Effector memory CD4-positive, alpha-beta T cell (primary cell): Measurements from ENCODE around the gene ZNF280B.

Experiments
- DNase-seq, 3 donors: peaks; one replicate each; pipeline ENCODE4 v3.0.0-alpha.2; 2020
- H3K27ac ChIP-seq: 2 replicates; pipeline ENCODE4 v1.7.0; 2013; ENCODE audit warnings: mild to moderate bottlenecking, low read length, moderate library complexity; ENCODE audit not compliant: insufficient read depth, poor library complexity, severe bottlenecking
- H3K27me3 ChIP-seq: replicated peaks from 2 replicates; pipeline ENCODE4 v1.7.0; 2013; ENCODE audit warnings: mild to moderate bottlenecking, low read length; ENCODE audit not compliant: insufficient read depth, control insufficient read depth, poor library complexity, severe bottlenecking
- H3K36me3 ChIP-seq: 2 replicates; pipeline ENCODE4 v1.7.0; 2013; ENCODE audit warnings: mild to moderate bottlenecking, low read length, moderate library complexity; ENCODE audit not compliant: control insufficient read depth, insufficient read depth
- H3K4me1 ChIP-seq: 2 replicates; pipeline ENCODE4 v1.7.0; 2013; ENCODE audit warnings: low read length, mild to moderate bottlenecking; ENCODE audit not compliant: control insufficient read depth, insufficient read depth, poor library complexity, severe bottlenecking
- H3K4me3 ChIP-seq: 2 replicates; pipeline ENCODE4 v1.7.0; 2013; ENCODE audit warnings: low read length, low read depth, mild to moderate bottlenecking; ENCODE audit not compliant: insufficient read depth, poor library complexity, severe bottlenecking
- H3K9me3 ChIP-seq: 2 replicates; pipeline ENCODE4 v1.7.0; 2013; ENCODE audit warnings: mild to moderate bottlenecking, low read length, moderate library complexity; ENCODE audit not compliant: control insufficient read depth

The ZNF280B gene

DNA sequence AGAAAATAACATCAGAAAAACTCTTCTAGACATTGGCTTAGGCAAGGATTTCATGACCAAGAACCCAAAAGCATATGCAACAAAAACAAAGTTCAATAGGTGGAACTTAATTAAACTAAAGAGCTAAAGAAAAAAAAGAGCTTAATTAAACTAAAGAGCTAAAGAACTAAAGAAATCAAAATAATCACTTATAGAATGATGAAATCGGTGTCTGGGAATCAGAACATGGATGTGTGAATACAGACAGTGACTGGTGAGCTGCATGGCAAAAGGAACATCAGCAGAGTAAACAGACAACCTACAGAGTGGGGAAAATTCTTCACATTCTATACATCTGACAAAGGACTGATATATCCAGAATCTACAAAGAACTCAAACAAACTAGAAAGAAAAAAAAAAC lies 41.4 kb downstream of the ZNF280B start:
- no peaks in the 10 kb centered on the region for H3K4me1 ChIP-seq
- H3K36me3 ChIP-seq: no peaks in the 10 kb centered on the region
- DNase-seq: no peak
- H3K4me3 ChIP-seq: no peak overlapping the region
- no peak overlapping the region for H3K27ac ChIP-seq
- no peaks in the 10 kb centered on the region for H3K9me3 ChIP-seq
- peaks cover 5% of the 10 kb centered on the region for H3K27me3 ChIP-seq

- Histone ChIP-seq H3K27me3 (peaks cover 5% of the 10 kb centered on the region), H3K9me3 (no peaks in the 10 kb centered on the region), H3K4me3 (no peak overlapping the region), H3K4me1 (no peaks in the 10 kb centered on the region), H3K27ac (no peak overlapping the region), H3K36me3 (no peaks in the 10 kb centered on the region)
- DNase-seq: no peak
Measured at GRCh38 chr22:22465782-22466181, 42.8 kb downstream of the ZNF280B start.

DNA sequence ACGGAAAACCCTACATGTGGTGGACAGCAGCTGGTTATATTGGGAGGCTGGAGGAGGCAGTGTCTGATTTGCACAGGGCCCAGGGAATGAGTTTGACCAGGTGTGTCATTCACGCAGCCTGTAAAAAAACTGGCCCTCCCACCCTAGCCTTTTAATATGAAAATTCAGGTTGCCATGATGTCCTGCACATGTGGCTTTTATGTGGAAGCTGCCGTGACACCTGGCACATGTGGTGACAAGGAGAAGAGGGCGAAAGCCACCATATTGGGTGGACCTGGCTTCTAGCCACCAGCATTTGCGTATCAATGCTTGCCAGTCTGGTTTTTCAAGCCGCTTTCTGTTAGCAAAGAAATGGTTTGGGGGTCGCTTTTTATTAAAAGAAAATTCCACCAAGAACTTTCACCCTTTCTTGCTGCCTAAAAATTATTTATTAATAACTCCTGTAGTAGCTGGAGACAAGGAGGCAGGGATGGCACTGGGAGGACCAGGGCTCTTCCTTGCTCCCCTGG lies 43.4 kb downstream of the ZNF280B start:
- H3K27me3 ChIP-seq: peaks cover 5% of the 10 kb centered on the region
- DNase-seq: no peak
- H3K27ac ChIP-seq: no peak overlapping the region
- H3K36me3 ChIP-seq: no peaks in the 10 kb centered on the region
- no peaks in the 10 kb centered on the region for H3K4me1 ChIP-seq
- no peaks in the 10 kb centered on the region for H3K9me3 ChIP-seq
- H3K4me3 ChIP-seq: no peak overlapping the region

DNA sequence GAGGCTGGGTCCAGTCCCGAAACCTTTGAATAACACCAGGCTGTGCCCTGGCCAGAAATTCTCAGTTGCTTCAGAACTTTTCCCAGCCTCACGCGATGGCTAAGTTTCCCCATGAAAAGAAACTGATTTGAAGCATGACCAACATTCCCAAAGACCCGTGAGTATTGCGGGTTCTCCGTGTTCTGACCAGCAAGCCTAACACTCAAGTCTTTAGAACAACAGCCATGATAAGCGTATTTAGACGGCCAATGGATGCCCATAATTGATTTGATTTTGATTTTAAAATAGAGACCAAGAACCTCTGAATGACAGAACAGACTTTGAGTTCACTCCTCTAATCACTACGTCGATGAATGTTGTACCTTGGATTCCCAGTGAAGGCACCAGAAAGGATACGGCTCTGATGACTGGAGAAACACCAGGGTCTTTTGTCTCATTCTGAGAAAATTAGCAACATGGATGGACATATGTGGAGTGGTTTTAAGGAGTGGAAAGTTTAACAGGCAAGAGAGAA lies 43.9 kb downstream of the ZNF280B start:
- Histone ChIP-seq H3K36me3 (no peaks in the 10 kb centered on the region), H3K4me1 (no peaks in the 10 kb centered on the region), H3K4me3 (no peak overlapping the region), H3K27ac (no peak overlapping the region), H3K9me3 (peaks cover 2% of the 10 kb centered on the region), H3K27me3 (peaks cover 5% of the 10 kb centered on the region)
- no peak for DNase-seq

- peak in 2 of 3 donors; percentile 4 to 34 for DNase-seq
- H3K4me1 ChIP-seq: no peaks in the 10 kb centered on the region
- peaks cover 5% of the 10 kb centered on the region for H3K27me3 ChIP-seq
- H3K4me3 ChIP-seq: no peak overlapping the region
- H3K36me3 ChIP-seq: no peaks in the 10 kb centered on the region
- peaks cover 8% of the 10 kb centered on the region for H3K9me3 ChIP-seq
- no peak overlapping the region for H3K27ac ChIP-seq
Measured at GRCh38 chr22:22463855-22464540, 44.5 kb downstream of the ZNF280B start.

DNA sequence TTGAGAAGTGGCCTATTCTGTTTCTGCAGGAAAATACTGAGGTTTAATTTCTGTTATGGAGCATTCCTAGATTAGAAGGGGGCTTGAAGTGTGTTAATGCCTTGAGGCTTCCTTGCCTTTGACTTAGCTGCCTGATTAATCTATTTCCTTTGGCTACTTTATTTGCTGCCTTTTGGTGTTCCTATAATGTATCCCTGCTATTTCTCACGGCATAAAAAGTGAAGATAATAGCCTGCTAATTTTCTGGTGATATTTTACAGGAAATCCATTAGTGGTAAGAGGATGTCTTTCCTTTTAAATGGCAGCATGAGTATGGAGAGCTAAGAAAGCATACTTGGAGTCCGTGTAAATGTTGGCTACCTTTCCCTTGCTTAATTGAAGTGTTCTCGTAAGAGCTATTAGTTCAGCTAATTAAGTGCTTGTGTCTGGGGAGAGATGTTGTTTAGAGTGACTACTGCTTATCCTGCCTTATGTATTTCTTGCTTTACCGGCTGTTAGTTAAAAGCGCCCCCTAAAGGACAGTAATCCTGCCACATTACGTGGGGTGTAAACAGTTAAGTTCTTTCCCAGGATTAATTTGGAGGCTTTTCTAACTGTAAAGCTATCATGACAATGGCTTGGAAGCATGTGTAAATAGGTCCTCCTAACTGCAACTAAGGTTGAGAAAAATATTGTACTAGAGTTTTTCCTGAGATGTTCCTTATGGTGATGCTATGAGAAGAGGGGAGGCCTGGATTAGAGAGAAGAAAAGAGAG lies 45.6 kb downstream of the ZNF280B start:
- DNase-seq: no peak
- no peak overlapping the region for H3K4me3 ChIP-seq
- H3K4me1 ChIP-seq: no peaks in the 10 kb centered on the region
- H3K27ac ChIP-seq: no peak overlapping the region
- H3K27me3 ChIP-seq: peaks cover 5% of the 10 kb centered on the region
- peaks cover 15% of the 10 kb centered on the region for H3K9me3 ChIP-seq
- H3K36me3 ChIP-seq: no peaks in the 10 kb centered on the region

GRCh38 chr22:22461583-22461982 lies 47.0 kb downstream of the ZNF280B start:
- Histone ChIP-seq H3K9me3 (peaks cover 15% of the 10 kb centered on the region), H3K27me3 (peaks cover 5% of the 10 kb centered on the region), H3K4me3 (no peak overlapping the region), H3K4me1 (no peaks in the 10 kb centered on the region), H3K27ac (no peak overlapping the region), H3K36me3 (no peaks in the 10 kb centered on the region)
- DNase-seq: no peak

DNA sequence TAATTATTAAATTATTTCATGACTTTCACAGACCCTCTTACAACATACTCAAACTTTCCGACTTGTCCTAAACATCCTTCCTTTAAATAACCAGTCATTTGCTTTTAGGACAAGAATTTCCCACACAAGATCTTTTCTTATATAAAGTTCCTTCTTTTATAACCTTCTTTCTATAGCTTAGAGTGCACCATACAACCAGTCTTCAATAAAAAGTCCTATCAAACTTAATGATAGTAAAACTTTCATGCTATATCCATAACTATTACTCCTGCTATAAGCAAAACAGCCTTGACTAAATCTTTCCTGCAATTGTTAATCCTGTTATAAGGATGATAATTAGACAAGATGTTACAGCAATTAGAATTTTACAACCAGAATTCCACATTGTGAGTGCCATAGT lies 47.4 kb downstream of the ZNF280B start:
- Histone ChIP-seq H3K9me3 (peaks cover 15% of the 10 kb centered on the region), H3K27ac (no peak overlapping the region), H3K4me3 (no peak overlapping the region), H3K36me3 (no peaks in the 10 kb centered on the region), H3K27me3 (peaks cover 5% of the 10 kb centered on the region), H3K4me1 (no peaks in the 10 kb centered on the region)
- no peak for DNase-seq

GRCh38 chr22:22460635-22461034 lies 47.9 kb downstream of the ZNF280B start:
- no peaks in the 10 kb centered on the region for H3K4me1 ChIP-seq
- H3K9me3 ChIP-seq: peaks cover 15% of the 10 kb centered on the region
- no peaks in the 10 kb centered on the region for H3K36me3 ChIP-seq
- no peak overlapping the region for H3K27ac ChIP-seq
- peaks cover 5% of the 10 kb centered on the region for H3K27me3 ChIP-seq
- no peak overlapping the region for H3K4me3 ChIP-seq
- no peak for DNase-seq

GRCh38 chr22:22460060-22460459 lies 48.5 kb downstream of the ZNF280B start:
- Histone ChIP-seq H3K9me3 (peaks cover 15% of the 10 kb centered on the region), H3K27me3 (peaks cover 5% of the 10 kb centered on the region), H3K4me3 (no peak overlapping the region), H3K27ac (no peak overlapping the region), H3K36me3 (no peaks in the 10 kb centered on the region), H3K4me1 (no peaks in the 10 kb centered on the region)
- no peak for DNase-seq
